ENCODE data around the gene VCAM1.

The VCAM1 gene

GRCh38 chr1:100786870-100787269 is 67.3 kb downstream of the VCAM1 start:
- no peak for DNase-seq
- Histone ChIP-seq H3K36me3 (ENCODE audit: control insufficient read depth, insufficient read depth, low read length) (no peaks in the 10 kb centered on the region), H3K4me1 (ENCODE audit: control insufficient read depth, insufficient read depth, low read length, poor library complexity, severe bottlenecking) (no peaks in the 10 kb centered on the region), H3K9me3 (ENCODE audit: control insufficient read depth, low read length) (no peaks in the 10 kb centered on the region), H3K4me3 (ENCODE audit: insufficient read depth, low read depth, low read length, poor library complexity, severe bottlenecking) (no peak overlapping the region), H3K27me3 (replicated peaks; ENCODE audit: control insufficient read depth, insufficient read depth, low read length, poor library complexity, severe bottlenecking) (peaks cover 4% of the 10 kb centered on the region), H3K27ac (ENCODE audit: insufficient read depth, low read length, poor library complexity, severe bottlenecking) (no peak overlapping the region)

All from effector memory CD4-positive, alpha-beta T cell (primary cell).